BE2C (cell line): ENCODE measurements around the gene DHX30.

ENCODE experiments used
- DNase-seq: peaks from one replicate; pipeline ENCODE4 v3.0.0-alpha.2; 2020
- H3K27me3 ChIP-seq: fragments of 250-450 bp; sonication (Bioruptor Pico); 2 replicates; pipeline ENCODE4 v1.5.1; 2020; ENCODE audit warnings: mild to moderate bottlenecking
- H3K36me3 ChIP-seq: fragments of 250-450 bp; sonication (Bioruptor Pico); 2 replicates; pipeline ENCODE4 v1.5.1; 2020; ENCODE audit warnings: mild to moderate bottlenecking
- H3K4me1 ChIP-seq: fragments of 250-450 bp; sonication (Bioruptor Pico); 2 replicates; pipeline ENCODE4 v1.5.1; 2020
- H3K4me3 ChIP-seq: 2 replicates; pipeline ENCODE4 v1.5.1; 2011; ENCODE audit warnings: low read depth, low read length
- H3K9me3 ChIP-seq: fragments of 250-450 bp; sonication (Bioruptor Pico); 2 replicates; pipeline ENCODE4 v1.5.1; 2020
- CTCF ChIP-seq: IDR thresholded peaks from 2 replicates; pipeline ENCODE4 v1.5.1; 2012; ENCODE audit warnings: mild to moderate bottlenecking, low read depth, low read length

DHX30 gene

GRCh38 chr3:47851888-47852603 lies 49.1 kb downstream of the DHX30 start:
- Histone ChIP-seq H3K4me1 (no peaks in the 10 kb centered on the region), H3K36me3 (peaks cover 32% of the 10 kb centered on the region), H3K27me3 (no peaks in the 10 kb centered on the region), H3K4me3 (no peak overlapping the region), H3K9me3 (no peaks in the 10 kb centered on the region)
- no peak for DNase-seq
- TF ChIP-seq CTCF = no peak

DNA sequence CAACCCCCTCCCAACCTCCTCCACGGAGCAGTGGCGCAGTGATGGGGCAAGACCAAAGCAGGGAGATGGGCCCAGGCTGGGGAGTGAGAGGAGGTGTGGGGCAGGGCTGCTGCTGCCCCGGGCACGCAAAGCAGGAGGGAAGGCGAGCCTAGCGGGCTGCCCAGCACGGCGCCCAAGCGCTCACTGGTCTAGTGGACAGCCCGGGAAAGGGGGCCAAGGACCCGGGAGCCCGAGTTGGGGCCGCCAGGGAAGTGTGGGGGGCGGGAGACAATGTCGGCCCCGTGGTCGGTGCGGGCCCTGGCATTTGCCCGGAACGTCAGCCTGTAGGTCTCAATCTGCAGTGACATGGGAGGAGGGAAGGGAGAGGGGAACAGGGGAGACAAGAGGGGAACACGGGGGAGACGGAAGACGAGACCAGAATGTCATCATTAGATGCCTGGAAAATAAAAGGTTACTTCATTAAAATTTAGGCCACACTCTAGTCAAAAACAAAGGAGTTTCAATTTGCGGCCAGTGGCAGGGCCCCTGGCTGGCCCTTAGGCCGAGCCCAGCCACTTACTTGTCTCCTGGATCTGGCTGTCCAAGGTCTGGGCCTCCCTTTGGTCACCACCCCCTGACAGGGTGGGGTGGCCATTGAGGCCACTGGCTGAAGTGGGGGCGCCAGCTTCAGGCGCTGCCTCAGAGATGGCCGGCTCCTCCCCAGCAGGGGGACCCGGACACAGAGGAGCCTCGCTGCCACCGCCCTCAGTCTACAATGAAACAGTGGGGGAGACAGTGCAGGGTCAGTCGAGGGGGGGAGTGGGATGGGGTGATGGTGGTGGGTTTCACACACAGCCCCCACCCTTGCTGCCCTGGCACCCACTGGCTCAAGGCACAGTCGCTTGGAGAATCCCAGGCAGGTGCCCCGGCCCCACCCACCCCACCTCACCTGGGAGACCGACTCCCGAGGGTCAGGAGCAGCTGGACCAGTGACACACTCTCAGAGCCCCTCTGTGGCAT lies 50.0 kb downstream of the DHX30 start:
- Histone ChIP-seq H3K27me3 (no peaks in the 10 kb centered on the region), H3K36me3 (peaks cover 23% of the 10 kb centered on the region), H3K4me3 (no peak overlapping the region), H3K9me3 (no peaks in the 10 kb centered on the region), H3K4me1 (no peaks in the 10 kb centered on the region)
- no peak for TF ChIP-seq CTCF
- no peak for DNase-seq

GRCh38 chr3:47854267-47854666 lies 51.3 kb downstream of the DHX30 start:
- TF ChIP-seq CTCF = no peak
- no peaks in the 10 kb centered on the region for H3K4me1 ChIP-seq
- H3K36me3 ChIP-seq = peaks cover 11% of the 10 kb centered on the region
- H3K4me3 ChIP-seq = no peak overlapping the region
- no peak for DNase-seq
- H3K27me3 ChIP-seq = no peaks in the 10 kb centered on the region
- no peaks in the 10 kb centered on the region for H3K9me3 ChIP-seq

DNA sequence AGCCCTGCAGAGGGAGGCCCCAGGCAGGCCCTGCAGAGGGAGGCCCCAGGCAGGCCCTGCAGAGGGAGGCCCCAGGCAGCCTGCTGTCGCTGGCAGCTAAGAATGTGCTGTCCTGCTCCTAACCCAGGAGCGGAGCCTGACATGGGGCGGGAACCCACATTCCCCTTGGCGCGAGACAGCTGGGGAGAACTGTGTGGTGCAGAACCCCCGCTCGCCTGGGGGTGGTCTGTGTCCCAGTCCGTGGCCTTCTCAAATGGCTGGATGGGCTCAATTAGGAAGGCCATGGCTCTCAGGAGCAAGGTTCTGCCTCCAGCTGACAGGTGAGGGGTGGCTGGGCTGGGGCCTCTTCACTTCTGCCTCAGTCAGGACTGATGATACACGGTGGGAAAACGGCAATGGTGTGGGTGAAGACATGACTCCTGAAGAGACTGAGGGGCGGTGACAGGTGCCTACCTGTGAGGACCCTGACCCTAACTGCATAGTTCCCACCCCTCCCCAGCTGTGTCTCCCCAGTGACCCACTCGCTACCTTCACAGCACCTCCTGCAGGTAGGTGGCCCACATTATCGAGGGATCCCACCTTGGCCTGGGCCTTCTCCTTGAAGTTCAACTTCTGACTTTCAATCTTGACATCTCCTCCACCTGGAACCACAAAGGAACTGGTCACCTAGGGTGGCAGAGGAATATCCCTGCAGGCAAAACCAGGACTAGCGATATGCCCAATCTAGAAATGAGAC lies 52.0 kb downstream of the DHX30 start:
- no peaks in the 10 kb centered on the region for H3K4me1 ChIP-seq
- TF ChIP-seq CTCF = no peak
- H3K4me3 ChIP-seq = no peak overlapping the region
- H3K27me3 ChIP-seq = no peaks in the 10 kb centered on the region
- no peak for DNase-seq
- H3K36me3 ChIP-seq = peaks cover 4% of the 10 kb centered on the region
- H3K9me3 ChIP-seq = no peaks in the 10 kb centered on the region

- Histone ChIP-seq H3K36me3 (no peaks in the 10 kb centered on the region), H3K4me1 (no peaks in the 10 kb centered on the region), H3K27me3 (no peaks in the 10 kb centered on the region), H3K4me3 (no peak overlapping the region), H3K9me3 (no peaks in the 10 kb centered on the region)
- no peak for DNase-seq
- TF ChIP-seq CTCF = no peak
These were observed 52.8 kb downstream of the DHX30 start for GRCh38 chr3:47855461-47856383.
